GM23248 (cell line): Measurements from ENCODE around the gene PTGER1.

Source experiments
- EZH2 ChIP-seq: fragments of 200-600 bp; sonication (generic); IDR thresholded peaks from 2 replicates; pipeline ENCODE4 v1.6.1; 2018; ENCODE audit warnings: antibody characterized with exemption, mild to moderate bottlenecking; ENCODE audit not compliant: insufficient read depth, poor library complexity, severe bottlenecking
- EZH2phosphoT487 ChIP-seq: fragments of 200-600 bp; sonication (generic); IDR thresholded peaks from 2 replicates; pipeline ENCODE4 v1.6.1; 2018; ENCODE audit warnings: antibody characterized with exemption, moderate library complexity, mild to moderate bottlenecking, low read depth; ENCODE audit not compliant: insufficient read depth

DNA sequence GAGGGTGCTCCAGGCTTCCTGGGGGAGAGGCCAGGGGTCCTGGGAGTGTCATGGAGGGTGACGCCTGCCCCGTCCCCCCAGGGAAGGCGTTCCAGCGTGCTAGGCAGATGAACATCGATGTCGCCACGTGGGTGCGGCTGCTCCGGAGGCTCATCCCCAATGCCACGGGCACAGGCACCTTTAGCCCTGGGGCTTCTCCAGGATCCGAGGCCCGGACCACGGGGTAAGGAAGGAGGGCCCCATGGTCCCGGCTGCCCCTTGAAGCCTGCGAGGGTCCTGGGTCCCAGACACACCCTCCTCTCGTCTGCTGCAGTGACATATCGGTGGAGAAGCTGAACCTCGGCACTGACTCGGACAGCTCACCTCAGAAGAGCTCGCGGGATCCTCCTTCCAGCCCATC lies 11.4 kb downstream of the PTGER1 start:
- no peak for TF ChIP-seq EZH2phosphoT487
- TF ChIP-seq EZH2, result no peak
